Panc1 (cell line): ENCODE measurements around the gene AK4.

Experiments used
- CTCF ChIP-seq: fragments of 450-650 bp; IDR thresholded peaks from 2 replicates; pipeline ENCODE4 v1.5.1; 2017; ENCODE audit warnings: mild to moderate bottlenecking
- POLR2AphosphoS5 ChIP-seq: IDR thresholded peaks from 2 replicates; pipeline ENCODE4 v1.6.1; 2012; ENCODE audit warnings: mild to moderate bottlenecking, low read depth, low read length, moderate library complexity

GRCh38 chr1:65151641-65152040 lies 3.6 kb downstream of the AK4 start:
- TF ChIP-seq CTCF: no peak
- TF ChIP-seq POLR2AphosphoS5: no peak
